ENCODE measurements around the gene CNTNAP2. TPM values are rescaled to one million over a fixed set of nuclear protein-coding genes. Genes with fewer than 3 reads are reported as not detected.

CNTNAP2 gene
- total and polyA plus RNA-seq, 2 donors = 5.1 to 10.3 TPM

- no peaks in the 10 kb centered on the region for H3K4me1 ChIP-seq (ENCODE audit: control insufficient read depth in 2 of 2, insufficient read depth in 2 of 2, low read length in 2 of 2)
- WGBS = 93% methylated on average over 3 of the region's 3 CpGs
Observed at GRCh38 chr7:148042935-148043631, 1926.5 kb downstream of the CNTNAP2 start.

GRCh38 chr7:148044173-148044572 is 1927.6 kb downstream of the CNTNAP2 start:
- H3K27ac ChIP-seq (ENCODE audit: low read depth in 1 of 2, low read length in 1 of 2) = no peak overlapping the region
- no peaks in the 10 kb centered on the region for H3K4me1 ChIP-seq (ENCODE audit: control insufficient read depth in 2 of 2, insufficient read depth in 2 of 2, low read length in 2 of 2)
- WGBS = 93% methylated on average over 9 of the region's 9 CpGs
- H3K9me3 ChIP-seq (ENCODE audit: control insufficient read depth in 2 of 2, insufficient read depth in 1 of 2, low read length in 1 of 2) = no peaks in the 10 kb centered on the region
- no peak overlapping the region for H3K4me3 ChIP-seq (ENCODE audit: low read length in 2 of 2)
- H3K27me3 ChIP-seq (ENCODE audit: control insufficient read depth in 2 of 2, insufficient read depth in 1 of 2, low read length in 1 of 2) = no peaks in the 10 kb centered on the region
- no peak for DNase-seq (ENCODE audit: low read depth in 6 of 9, low spot score in 9 of 9)
- H3K36me3 ChIP-seq (ENCODE audit: control insufficient read depth in 2 of 2, insufficient read depth in 2 of 2, low read length in 1 of 2) = no peaks in the 10 kb centered on the region

More at GRCh38 chr7:148042935-148043631, 1926.5 kb downstream of the CNTNAP2 start:
- H3K4me3 ChIP-seq (ENCODE audit: low read length in 2 of 2) = no peak overlapping the region
- no peak for DNase-seq (ENCODE audit: low read depth in 6 of 9, low spot score in 9 of 9)
- no peaks in the 10 kb centered on the region for H3K9me3 ChIP-seq (ENCODE audit: control insufficient read depth in 2 of 2, insufficient read depth in 1 of 2, low read length in 1 of 2)
- no peak overlapping the region for H3K27ac ChIP-seq (ENCODE audit: low read depth in 1 of 2, low read length in 1 of 2)
- no peaks in the 10 kb centered on the region for H3K27me3 ChIP-seq (ENCODE audit: control insufficient read depth in 2 of 2, insufficient read depth in 1 of 2, low read length in 1 of 2)
- no peaks in the 10 kb centered on the region for H3K36me3 ChIP-seq (ENCODE audit: control insufficient read depth in 2 of 2, insufficient read depth in 2 of 2, low read length in 1 of 2)

GRCh38 chr7:148045521-148045920 is 1928.9 kb downstream of the CNTNAP2 start:
- Histone ChIP-seq H3K4me1 (ENCODE audit: control insufficient read depth in 2 of 2, insufficient read depth in 2 of 2, low read length in 2 of 2) (no peaks in the 10 kb centered on the region), H3K27me3 (ENCODE audit: control insufficient read depth in 2 of 2, insufficient read depth in 1 of 2, low read length in 1 of 2) (no peaks in the 10 kb centered on the region), H3K4me3 (ENCODE audit: low read length in 2 of 2) (no peak overlapping the region), H3K27ac (ENCODE audit: low read depth in 1 of 2, low read length in 1 of 2) (no peak overlapping the region), H3K36me3 (ENCODE audit: control insufficient read depth in 2 of 2, insufficient read depth in 2 of 2, low read length in 1 of 2) (no peaks in the 10 kb centered on the region), H3K9me3 (ENCODE audit: control insufficient read depth in 2 of 2, insufficient read depth in 1 of 2, low read length in 1 of 2) (no peaks in the 10 kb centered on the region)
- no peak for DNase-seq (ENCODE audit: low read depth in 6 of 9, low spot score in 9 of 9)
- WGBS = 96% methylated on average over 6 of the region's 6 CpGs

- H3K27me3 ChIP-seq (ENCODE audit: control insufficient read depth in 2 of 2, insufficient read depth in 1 of 2, low read length in 1 of 2) = no peaks in the 10 kb centered on the region
- H3K4me1 ChIP-seq (ENCODE audit: control insufficient read depth in 2 of 2, insufficient read depth in 2 of 2, low read length in 2 of 2) = no peaks in the 10 kb centered on the region
- H3K36me3 ChIP-seq (ENCODE audit: control insufficient read depth in 2 of 2, insufficient read depth in 2 of 2, low read length in 1 of 2) = no peaks in the 10 kb centered on the region
- 95% methylated on average over 4 of the region's 4 CpGs for WGBS
- no peaks in the 10 kb centered on the region for H3K9me3 ChIP-seq (ENCODE audit: control insufficient read depth in 2 of 2, insufficient read depth in 1 of 2, low read length in 1 of 2)
- no peak overlapping the region for H3K27ac ChIP-seq (ENCODE audit: low read depth in 1 of 2, low read length in 1 of 2)
- H3K4me3 ChIP-seq (ENCODE audit: low read length in 2 of 2) = no peak overlapping the region
- no peak for DNase-seq (ENCODE audit: low read depth in 6 of 9, low spot score in 9 of 9)
Observed at GRCh38 chr7:148049068-148049467, 1932.5 kb downstream of the CNTNAP2 start.

- H3K27me3 ChIP-seq (ENCODE audit: control insufficient read depth in 2 of 2, insufficient read depth in 1 of 2, low read length in 1 of 2) = no peaks in the 10 kb centered on the region
- no peaks in the 10 kb centered on the region for H3K9me3 ChIP-seq (ENCODE audit: control insufficient read depth in 2 of 2, insufficient read depth in 1 of 2, low read length in 1 of 2)
- no peaks in the 10 kb centered on the region for H3K4me1 ChIP-seq (ENCODE audit: control insufficient read depth in 2 of 2, insufficient read depth in 2 of 2, low read length in 2 of 2)
- WGBS = 94% methylated on average over 3 of the region's 3 CpGs
- H3K36me3 ChIP-seq (ENCODE audit: control insufficient read depth in 2 of 2, insufficient read depth in 2 of 2, low read length in 1 of 2) = no peaks in the 10 kb centered on the region
- no peak for DNase-seq (ENCODE audit: low read depth in 6 of 9, low spot score in 9 of 9)
- no peak overlapping the region for H3K4me3 ChIP-seq (ENCODE audit: low read length in 2 of 2)
- no peak overlapping the region for H3K27ac ChIP-seq (ENCODE audit: low read depth in 1 of 2, low read length in 1 of 2)
Observed at GRCh38 chr7:148050492-148051158, 1934.0 kb downstream of the CNTNAP2 start.

- H3K27me3 ChIP-seq (ENCODE audit: control insufficient read depth in 2 of 2, insufficient read depth in 1 of 2, low read length in 1 of 2) = no peaks in the 10 kb centered on the region
- no peak for DNase-seq (ENCODE audit: low read depth in 6 of 9, low spot score in 9 of 9)
- WGBS = 91% methylated on average over 3 of the region's 3 CpGs
- H3K4me3 ChIP-seq (ENCODE audit: low read length in 2 of 2) = no peak overlapping the region
- no peaks in the 10 kb centered on the region for H3K36me3 ChIP-seq (ENCODE audit: control insufficient read depth in 2 of 2, insufficient read depth in 2 of 2, low read length in 1 of 2)
- H3K27ac ChIP-seq (ENCODE audit: low read depth in 1 of 2, low read length in 1 of 2) = no peak overlapping the region
- H3K9me3 ChIP-seq (ENCODE audit: control insufficient read depth in 2 of 2, insufficient read depth in 1 of 2, low read length in 1 of 2) = no peaks in the 10 kb centered on the region
- peaks cover 0 to 5% of the 10 kb centered on the region in 2 donors for H3K4me1 ChIP-seq (ENCODE audit: control insufficient read depth in 2 of 2, insufficient read depth in 2 of 2, low read length in 2 of 2)
Observed at GRCh38 chr7:148056406-148056805, 1939.8 kb downstream of the CNTNAP2 start.

- Histone ChIP-seq H3K9me3 (ENCODE audit: control insufficient read depth in 2 of 2, insufficient read depth in 1 of 2, low read length in 1 of 2) (no peaks in the 10 kb centered on the region), H3K36me3 (ENCODE audit: control insufficient read depth in 2 of 2, insufficient read depth in 2 of 2, low read length in 1 of 2) (no peaks in the 10 kb centered on the region), H3K4me1 (ENCODE audit: control insufficient read depth in 2 of 2, insufficient read depth in 2 of 2, low read length in 2 of 2) (peaks cover 0 to 5% of the 10 kb centered on the region in 2 donors), H3K27ac (ENCODE audit: low read depth in 1 of 2, low read length in 1 of 2) (no peak overlapping the region), H3K27me3 (ENCODE audit: control insufficient read depth in 2 of 2, insufficient read depth in 1 of 2, low read length in 1 of 2) (no peaks in the 10 kb centered on the region), H3K4me3 (ENCODE audit: low read length in 2 of 2) (no peak overlapping the region)
- peak in 1 of 9 donors; percentile 23 for DNase-seq (ENCODE audit: low read depth in 6 of 9, low spot score in 9 of 9)
- WGBS = 90% methylated on average over 4 of the region's 4 CpGs
Observed at GRCh38 chr7:148058092-148058491, 1941.5 kb downstream of the CNTNAP2 start.

- H3K9me3 ChIP-seq (ENCODE audit: control insufficient read depth in 2 of 2, insufficient read depth in 1 of 2, low read length in 1 of 2) = no peaks in the 10 kb centered on the region
- DNase-seq (ENCODE audit: low read depth in 6 of 9, low spot score in 9 of 9) = no peak
Observed at GRCh38 chr7:148058753-148059152, 1942.2 kb downstream of the CNTNAP2 start.

GRCh38 chr7:148060724-148061123 is 1944.1 kb downstream of the CNTNAP2 start:
- Histone ChIP-seq H3K4me1 (ENCODE audit: control insufficient read depth in 2 of 2, insufficient read depth in 2 of 2, low read length in 2 of 2) (peaks cover 0 to 5% of the 10 kb centered on the region in 2 donors), H3K27ac (ENCODE audit: low read depth in 1 of 2, low read length in 1 of 2) (no peak overlapping the region), H3K4me3 (ENCODE audit: low read length in 2 of 2) (no peak overlapping the region), H3K9me3 (ENCODE audit: control insufficient read depth in 2 of 2, insufficient read depth in 1 of 2, low read length in 1 of 2) (no peaks in the 10 kb centered on the region), H3K36me3 (ENCODE audit: control insufficient read depth in 2 of 2, insufficient read depth in 2 of 2, low read length in 1 of 2) (no peaks in the 10 kb centered on the region), H3K27me3 (ENCODE audit: control insufficient read depth in 2 of 2, insufficient read depth in 1 of 2, low read length in 1 of 2) (no peaks in the 10 kb centered on the region)
- WGBS = 86% methylated on average over 1 of the region's 1 CpG
- DNase-seq (ENCODE audit: low read depth in 6 of 9, low spot score in 9 of 9) = peak in 1 of 9 donors; percentile 31

More at GRCh38 chr7:148058753-148059152, 1942.2 kb downstream of the CNTNAP2 start:
- peaks cover 0 to 5% of the 10 kb centered on the region in 2 donors for H3K4me1 ChIP-seq (ENCODE audit: control insufficient read depth in 2 of 2, insufficient read depth in 2 of 2, low read length in 2 of 2)
- no peak overlapping the region for H3K4me3 ChIP-seq (ENCODE audit: low read length in 2 of 2)
- no peak overlapping the region for H3K27ac ChIP-seq (ENCODE audit: low read depth in 1 of 2, low read length in 1 of 2)
- no peaks in the 10 kb centered on the region for H3K36me3 ChIP-seq (ENCODE audit: control insufficient read depth in 2 of 2, insufficient read depth in 2 of 2, low read length in 1 of 2)
- WGBS = 93% methylated on average over 6 of the region's 6 CpGs
- no peaks in the 10 kb centered on the region for H3K27me3 ChIP-seq (ENCODE audit: control insufficient read depth in 2 of 2, insufficient read depth in 1 of 2, low read length in 1 of 2)
